Activated CD4-positive, alpha-beta memory T cell treated with anti-CD3 and anti-CD28 coated beads, Interleukin-2, amount 10 ng/mL, durations not matched to agents 7 days and 5 days (primary cell): ENCODE results near the gene SLC37A4. TPM values are rescaled to one million over a fixed set of nuclear protein-coding genes. Genes with fewer than 3 reads are reported as not detected.
"Not testable (repeated sequence)": the region's sequence is repeated elsewhere in the genome, so short reads cannot be mapped to it uniquely, and the experiment has no call there.

ENCODE experiments used
- CTCF ChIA-PET: fragments of 350-600 bp; sonication (Branson Sonifier 250); formaldehyde crosslinking; loops from one replicate; lab custom pipeline; 2021; ENCODE audit warnings: antibody characterized with exemption, inconsistent platforms; lab: Charles Lee
- POLR2A ChIA-PET: fragments of 350-600 bp; sonication (Branson Sonifier 250); formaldehyde crosslinking; loops from one replicate; lab custom pipeline; 2021; ENCODE audit warnings: antibody characterized with exemption; lab: Charles Lee
- DNase-seq: peaks from one replicate; pipeline ENCODE4 v3.0.0-alpha.2; 2020
- H3K27ac Mint-ChIP-seq: one replicate; pipeline ENCODE4 v1.8.0; 2021; ENCODE audit warnings: mild to moderate bottlenecking, mixed read lengths
- H3K27me3 Mint-ChIP-seq: one replicate; pipeline ENCODE4 v1.8.0; 2021; ENCODE audit warnings: mixed read lengths
- H3K36me3 Mint-ChIP-seq: one replicate; pipeline ENCODE4 v1.8.0; 2021; ENCODE audit warnings: low read depth, mixed read lengths
- H3K4me1 Mint-ChIP-seq: one replicate; pipeline ENCODE4 v1.8.0; 2021; ENCODE audit warnings: mixed read lengths
- H3K4me3 Mint-ChIP-seq: one replicate; pipeline ENCODE4 v1.8.0; 2021; ENCODE audit warnings: mild to moderate bottlenecking, mixed read lengths
- H3K9me3 Mint-ChIP-seq: one replicate; pipeline ENCODE4 v1.8.0; 2021; ENCODE audit warnings: mixed read lengths
- total RNA-seq, 2 experiments: library from RNA; stranded (reverse); gene quantifications; one replicate each; pipeline ENCODE4 v1.2.3, GENCODE V29; 2021

The SLC37A4 gene
- total RNA-seq, 2 experiments from 2014 or later, result 31.6 to 33.9 TPM

DNA sequence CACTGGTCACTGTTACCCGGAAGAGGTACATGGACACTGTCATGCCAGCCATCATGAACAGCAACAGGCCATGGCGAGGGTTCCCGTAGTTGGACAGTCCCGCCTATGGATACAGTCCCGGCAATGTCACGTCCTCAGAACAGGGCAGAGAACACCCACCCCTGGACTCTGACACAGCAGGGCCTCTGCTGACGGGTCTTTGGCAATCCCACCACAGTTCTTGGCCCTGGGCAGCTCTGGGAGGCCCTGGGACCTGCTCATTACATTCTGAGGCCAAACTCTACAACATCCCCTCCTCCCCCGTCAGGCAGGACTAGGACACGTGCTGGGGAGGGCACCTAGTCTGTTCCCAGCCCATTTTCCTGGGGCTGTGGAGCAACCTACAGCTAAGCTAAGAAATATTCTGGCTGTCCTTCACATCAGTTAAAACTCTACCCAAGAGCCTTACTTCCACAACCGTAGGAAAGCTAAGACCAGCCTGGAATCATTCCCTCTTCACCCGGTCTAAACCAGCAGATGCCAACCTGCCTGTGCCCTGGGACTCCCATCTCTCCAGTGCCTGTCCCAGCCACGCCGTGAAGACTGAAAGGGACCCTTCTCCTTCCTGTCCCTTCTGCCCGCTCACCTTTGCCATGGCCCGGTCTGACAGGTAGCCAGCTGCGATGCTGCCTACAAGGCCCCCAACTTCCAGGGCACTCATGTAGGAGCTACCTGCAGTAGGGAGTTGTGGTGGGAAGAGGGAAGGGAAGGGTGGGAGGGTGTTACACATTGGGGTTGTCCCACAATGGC is 4.5 kb downstream of the SLC37A4 start:
- H3K9me3 Mint-ChIP-seq, result no peaks in the 10 kb centered on the region
- H3K4me1 Mint-ChIP-seq, result peaks cover 59% of the 10 kb centered on the region
- POLR2A ChIA-PET, result interaction anchor here (1.6 to 5.9 kb wide), 2 partner anchors 8 to 29 kb away, joined by 9 to 115 read pairs; partner anchors contain the start of genes CENATAC, RPS25 and TRAPPC4
- no peaks in the 10 kb centered on the region for H3K27me3 Mint-ChIP-seq
- no peak for DNase-seq
- H3K36me3 Mint-ChIP-seq, result peaks cover 53% of the 10 kb centered on the region
- no peak overlapping the region for H3K27ac Mint-ChIP-seq
- CTCF ChIA-PET, result no interaction called here
- no peak overlapping the region for H3K4me3 Mint-ChIP-seq

DNA sequence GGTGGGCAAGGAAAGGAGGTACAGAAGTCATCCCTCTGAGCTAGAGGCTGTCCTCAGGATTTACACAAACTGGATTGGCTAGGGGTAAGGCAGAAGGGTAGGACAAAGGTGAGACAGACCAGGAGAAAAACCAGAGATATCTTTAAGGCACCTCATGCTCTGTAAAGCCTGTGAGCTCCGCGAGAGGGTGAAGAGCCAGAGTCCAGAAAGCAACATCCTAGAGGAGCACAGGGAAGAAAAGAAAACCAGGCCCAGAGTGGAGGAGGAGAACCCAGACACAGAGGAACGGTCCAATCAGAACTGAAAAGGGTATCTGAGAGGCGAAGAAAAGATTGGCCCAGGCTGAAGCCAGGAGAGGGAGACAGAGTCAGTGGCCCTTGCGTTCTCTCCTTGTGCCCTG is 5.1 kb downstream of the SLC37A4 start:
- no peak for DNase-seq
- Mint-ChIP-seq H3K4me1 (peaks cover 62% of the 10 kb centered on the region), H3K4me3 (no peak overlapping the region), H3K27me3 (no peaks in the 10 kb centered on the region), H3K36me3 (peaks cover 54% of the 10 kb centered on the region), H3K27ac (no peak overlapping the region), H3K9me3 (no peaks in the 10 kb centered on the region)
- ChIA-PET CTCF (no interaction called here), POLR2A (interaction anchor here (1.6 kb wide), 1 partner anchor 28 kb away, joined by 9 read pairs; the partner anchor contains the start of gene CENATAC)

DNA sequence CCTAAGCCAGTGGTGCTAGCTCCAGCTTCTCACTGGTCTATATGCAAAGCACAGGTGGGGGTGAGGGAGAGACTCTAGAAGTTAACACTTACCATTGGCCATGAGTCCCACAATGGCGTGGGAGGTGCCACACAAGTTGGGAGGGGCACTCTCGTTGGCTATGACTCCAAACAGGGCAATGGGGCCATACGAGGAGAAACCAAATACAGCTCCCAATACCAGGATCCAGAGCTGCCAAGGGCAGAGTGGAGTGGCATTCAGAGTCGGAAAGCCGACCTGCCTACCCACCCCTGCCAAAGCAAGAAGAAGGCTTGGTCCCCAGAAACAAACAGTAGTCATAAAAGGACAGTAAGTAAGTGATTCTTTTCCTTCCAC is 5.6 kb downstream of the SLC37A4 start:
- Mint-ChIP-seq H3K27me3 (no peaks in the 10 kb centered on the region), H3K27ac (no peak overlapping the region), H3K4me1 (peaks cover 67% of the 10 kb centered on the region), H3K36me3 (peaks cover 58% of the 10 kb centered on the region), H3K9me3 (no peaks in the 10 kb centered on the region), H3K4me3 (no peak overlapping the region)
- CTCF ChIA-PET, result interaction anchor here (0.7 kb wide), 1 partner anchor 13 kb away, joined by 3 read pairs; no protein-coding TSS in a partner anchor
- POLR2A ChIA-PET, result interaction anchor here (1.6 kb wide), 1 partner anchor 28 kb away, joined by 9 read pairs; the partner anchor contains the start of gene CENATAC
- no peak for DNase-seq

DNA sequence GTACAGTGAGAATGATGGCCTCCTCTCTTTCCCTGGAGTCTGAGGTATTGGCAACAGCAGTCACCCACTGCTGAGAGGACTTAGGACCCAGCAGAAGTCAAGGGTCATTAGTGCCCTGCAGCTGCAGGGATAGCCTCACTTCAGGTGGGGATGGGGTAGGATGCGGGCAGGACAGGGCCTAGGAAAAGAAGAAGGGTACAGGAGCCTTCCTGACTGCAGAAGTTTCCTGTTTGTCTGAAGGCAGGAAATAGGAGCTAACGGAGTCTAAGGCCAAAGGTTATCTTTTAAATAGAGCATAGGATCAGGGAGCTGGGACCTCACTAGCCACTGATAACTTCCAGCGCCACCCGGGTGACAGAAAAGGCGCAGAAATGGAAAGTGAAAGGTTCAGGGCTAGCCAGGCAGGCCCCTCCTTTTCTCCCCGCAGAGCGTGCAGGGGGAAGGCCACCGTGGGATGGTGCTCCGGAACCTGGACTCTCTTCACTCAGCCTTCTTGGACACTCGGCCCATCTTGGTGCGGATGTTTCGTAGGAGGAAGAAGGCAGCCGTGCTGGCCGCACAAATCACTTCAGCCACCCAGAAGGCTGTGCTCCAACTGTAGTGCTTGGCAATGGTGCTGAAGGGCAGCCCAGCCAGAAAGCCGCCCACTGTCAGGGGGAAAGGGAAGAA is 6.1 kb downstream of the SLC37A4 start:
- H3K9me3 Mint-ChIP-seq, result no peaks in the 10 kb centered on the region
- CTCF ChIA-PET, result interaction anchor here (0.7 to 0.8 kb wide), 2 partner anchors 13 to 35 kb away, joined by 3 read pairs; no protein-coding TSS in a partner anchor
- H3K4me1 Mint-ChIP-seq, result peaks cover 68% of the 10 kb centered on the region
- H3K36me3 Mint-ChIP-seq, result peaks cover 62% of the 10 kb centered on the region
- no peak for DNase-seq
- H3K27me3 Mint-ChIP-seq, result no peaks in the 10 kb centered on the region
- POLR2A ChIA-PET, result interaction anchor here (0.8 to 1.6 kb wide), 3 partner anchors 11 to 235 kb away, joined by 3 to 9 read pairs (median 4); partner anchors contain the start of gene CENATAC
- H3K4me3 Mint-ChIP-seq, result no peak overlapping the region
- H3K27ac Mint-ChIP-seq, result peak overlapping the region; percentile 47

DNA sequence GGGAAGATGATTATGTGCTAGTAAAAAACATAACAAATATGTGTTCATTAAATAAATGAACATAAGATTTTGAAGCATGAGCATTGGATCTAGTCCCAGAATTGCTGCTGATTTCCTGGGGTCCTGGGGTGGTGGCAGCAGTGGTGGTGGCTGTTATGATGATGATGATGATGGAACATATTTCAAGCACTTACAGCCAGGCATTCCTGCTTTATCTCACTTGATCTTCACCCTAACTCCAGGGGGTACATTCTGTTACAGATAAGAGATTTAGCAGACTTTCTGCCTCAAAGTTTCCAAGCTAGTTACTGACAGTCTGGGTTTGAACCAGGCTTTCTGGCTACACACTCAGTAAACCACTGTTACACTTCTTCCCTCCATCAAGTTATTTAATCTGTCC is 6.9 kb downstream of the SLC37A4 start:
- no peak for DNase-seq
- peaks cover 61% of the 10 kb centered on the region for H3K4me1 Mint-ChIP-seq
- no peak overlapping the region for H3K4me3 Mint-ChIP-seq
- H3K27ac Mint-ChIP-seq, result peak overlapping the region; percentile 47
- POLR2A ChIA-PET, result interaction anchor here (0.8 to 1.4 kb wide), 3 partner anchors 10 to 234 kb away, joined by 3 to 4 read pairs (median 4); partner anchors contain the start of gene HYOU1
- peaks cover 62% of the 10 kb centered on the region for H3K36me3 Mint-ChIP-seq
- no peaks in the 10 kb centered on the region for H3K9me3 Mint-ChIP-seq
- no peaks in the 10 kb centered on the region for H3K27me3 Mint-ChIP-seq
- CTCF ChIA-PET, result interaction anchor here (0.8 kb wide), 1 partner anchor 34 kb away, joined by 3 read pairs; no protein-coding TSS in a partner anchor

DNA sequence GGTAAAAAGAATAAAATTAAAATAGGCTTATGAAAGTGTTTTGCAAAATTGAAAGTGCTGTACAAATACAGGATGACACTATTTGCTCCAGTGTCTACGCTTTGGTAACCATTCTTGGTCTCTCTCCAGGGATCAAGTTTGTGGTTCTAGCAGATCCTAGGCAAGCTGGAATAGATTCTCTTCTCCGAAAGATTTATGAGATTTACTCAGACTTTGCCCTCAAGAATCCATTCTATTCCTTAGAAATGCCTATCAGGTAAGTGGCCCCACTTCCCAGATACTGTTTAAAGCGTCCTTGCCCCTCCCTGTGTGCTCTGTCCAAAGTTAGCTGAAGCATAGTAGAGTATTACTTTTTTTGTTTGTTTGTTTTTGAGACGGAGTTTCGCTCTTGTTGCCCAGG is 9.0 kb downstream of the SLC37A4 start:
- ChIA-PET CTCF (interaction anchor here (0.5 to 3.1 kb wide), 2 partner anchors 9 to 170 kb away, joined by 3 to 12 read pairs; partner anchors contain the start of gene SLC37A4), POLR2A (interaction anchor here (1.7 kb wide), 1 partner anchor 9 kb away, joined by 7 read pairs; the partner anchor contains the start of gene SLC37A4)
- Mint-ChIP-seq H3K36me3 (peaks cover 72% of the 10 kb centered on the region), H3K27me3 (no peaks in the 10 kb centered on the region), H3K4me3 (no peak overlapping the region), H3K9me3 (no peaks in the 10 kb centered on the region), H3K27ac (peak overlapping the region; percentile 53), H3K4me1 (peaks cover 56% of the 10 kb centered on the region)
- DNase-seq, result no peak

DNA sequence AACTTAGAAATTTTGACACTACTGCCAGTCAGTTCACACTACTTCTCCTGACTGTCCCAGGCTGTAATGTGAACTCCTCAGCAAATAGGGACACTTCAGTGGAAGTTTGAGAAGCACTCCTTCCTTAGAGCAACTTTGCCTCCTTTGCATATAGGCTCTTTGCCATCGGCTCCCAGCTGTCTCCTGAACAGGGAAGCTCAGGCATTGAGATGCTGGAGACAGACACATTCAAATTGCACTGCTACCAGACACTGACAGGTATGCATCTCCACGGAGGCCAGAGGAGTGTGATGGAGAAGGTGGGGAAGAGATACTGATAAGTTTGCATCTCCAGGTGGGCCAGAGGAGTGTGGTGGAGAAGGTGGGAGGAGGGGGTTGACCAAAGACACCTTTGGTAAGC is 10.7 kb downstream of the SLC37A4 start:
- DNase-seq, result no peak
- peaks cover 64% of the 10 kb centered on the region for H3K4me1 Mint-ChIP-seq
- peaks cover 79% of the 10 kb centered on the region for H3K36me3 Mint-ChIP-seq
- H3K4me3 Mint-ChIP-seq, result peak overlapping the region; percentile 90
- peak overlapping the region; percentile 100 for H3K27ac Mint-ChIP-seq
- ChIA-PET CTCF (interaction anchor here (1.3 to 3.2 kb wide), 6 partner anchors 11 to 318 kb away, joined by 3 to 29 read pairs (median 6); partner anchors contain the start of genes CENATAC, HYOU1 and SLC37A4), POLR2A (interaction anchor here (1.6 to 12.8 kb wide), 10 partner anchors 9 to 87 kb away, joined by 4 to 150 read pairs (median 24); partner anchors contain the start of genes C2CD2L, CENATAC, DPAGT1 and HYOU1)
- H3K27me3 Mint-ChIP-seq, result no peaks in the 10 kb centered on the region
- no peaks in the 10 kb centered on the region for H3K9me3 Mint-ChIP-seq

DNA sequence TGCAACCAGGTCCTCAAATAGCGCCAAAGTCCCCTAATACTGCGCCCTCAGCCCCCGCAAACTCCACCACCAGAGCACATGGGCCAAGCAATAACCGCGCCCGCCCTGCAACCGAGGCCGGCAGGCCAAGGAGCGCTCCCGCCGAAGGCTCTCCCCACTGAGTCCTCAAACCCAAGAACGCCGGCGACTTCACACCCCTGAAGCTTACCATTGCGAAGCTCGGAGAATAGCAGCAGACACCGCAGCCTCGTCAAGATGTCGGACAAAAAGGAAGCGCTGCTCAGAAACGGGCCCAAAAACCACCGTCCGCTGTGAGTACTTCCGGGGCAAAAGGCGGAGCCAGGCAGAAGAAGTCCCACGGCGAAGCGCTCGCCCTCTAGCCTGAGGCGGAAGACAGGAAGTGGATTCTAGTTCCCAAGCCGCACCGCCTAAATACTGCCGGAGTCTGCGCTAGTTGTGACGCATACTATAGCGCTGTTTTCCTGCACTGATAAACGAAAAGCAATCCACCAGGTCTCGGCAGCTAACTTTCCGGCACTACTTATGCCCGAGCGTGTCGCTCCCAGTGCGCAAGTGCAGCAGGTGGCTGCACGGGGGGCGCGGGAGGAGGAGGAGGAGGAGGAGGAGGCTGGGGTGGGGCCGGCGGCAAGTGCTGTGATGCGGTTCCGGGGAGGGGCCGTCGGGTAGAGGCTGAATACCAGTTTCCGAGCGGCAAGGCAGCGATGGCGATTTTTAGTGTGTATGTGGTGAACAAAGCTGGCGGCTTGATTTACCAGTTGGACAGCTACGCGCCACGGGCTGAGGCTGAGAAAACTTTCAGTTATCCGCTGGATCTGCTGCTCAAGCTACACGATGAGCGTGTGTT is 12.4 kb downstream of the SLC37A4 start, which contains the start of the genes RPS25 and TRAPPC4:
RPS25 (minus strand) TSS at position 270 of the 865 bp plus-strand sequence; CDS start at position 211, 59 bp downstream.
TRAPPC4 (plus strand) TSS at position 693 of the 865 bp plus-strand sequence; CDS start at position 723, 30 bp downstream.
- POLR2A ChIA-PET, result interaction anchor here (0.8 to 12.8 kb wide), 27 partner anchors 11 to 446 kb away, joined by 3 to 150 read pairs (median 4); partner anchors contain the start of genes ARCN1, C2CD2L, CENATAC and DDX6
- CTCF ChIA-PET, result interaction anchor here (1.1 to 3.2 kb wide), 7 partner anchors 12 to 320 kb away, joined by 3 to 29 read pairs (median 7); partner anchors contain the start of genes CENATAC, HYOU1, SLC37A4 and VPS11
- peaks cover 56% of the 10 kb centered on the region for H3K4me1 Mint-ChIP-seq

DNA sequence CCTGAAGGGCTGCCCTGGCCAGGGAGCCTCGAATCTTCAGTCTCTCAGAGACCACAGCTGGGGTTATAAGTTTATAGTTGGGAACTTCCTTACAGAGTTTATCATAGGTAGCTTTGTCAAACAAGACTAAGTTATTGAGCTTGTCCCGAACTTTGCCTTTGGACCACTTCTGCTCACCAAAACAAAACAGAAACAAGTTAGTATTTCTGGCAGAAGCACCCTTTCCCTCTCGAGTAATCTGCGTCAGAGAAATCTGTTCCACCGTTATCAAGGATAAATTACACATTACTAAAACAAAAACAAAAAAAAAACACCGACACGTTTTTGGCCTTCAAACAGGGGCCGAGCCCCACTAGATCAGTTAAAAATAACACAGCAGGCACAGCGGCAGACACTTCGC is 13.3 kb downstream of the SLC37A4 start:
- H3K27me3 Mint-ChIP-seq, DNase-seq, H3K9me3 Mint-ChIP-seq: not testable (repeated sequence)
- Mint-ChIP-seq H3K4me3 (peak overlapping the region; percentile 90), H3K27ac (peak overlapping the region; percentile 100), H3K36me3 (peaks cover 79% of the 10 kb centered on the region), H3K4me1 (peaks cover 57% of the 10 kb centered on the region)
- POLR2A ChIA-PET, result interaction anchor here (1.0 to 12.8 kb wide), 7 partner anchors 12 to 226 kb away, joined by 3 to 150 read pairs (median 26); partner anchors contain the start of genes CENATAC, SLC37A4 and VPS11
- CTCF ChIA-PET, result interaction anchor here (0.9 to 3.2 kb wide), 2 partner anchors 14 to 38 kb away, joined by 4 to 21 read pairs; partner anchors contain the start of gene HYOU1

More for the DNA sequence above, 12.4 kb downstream of the SLC37A4 start, which contains the start of the genes RPS25 and TRAPPC4:
- no peaks in the 10 kb centered on the region for H3K27me3 Mint-ChIP-seq
- H3K36me3 Mint-ChIP-seq, result peaks cover 78% of the 10 kb centered on the region
- DNase-seq, result peak; percentile 96
- no peaks in the 10 kb centered on the region for H3K9me3 Mint-ChIP-seq
- peak within 1 kb of the TSS; percentile 100 for H3K27ac Mint-ChIP-seq
- H3K4me3 Mint-ChIP-seq, result peak within 1 kb of the TSS; percentile 90

DNA sequence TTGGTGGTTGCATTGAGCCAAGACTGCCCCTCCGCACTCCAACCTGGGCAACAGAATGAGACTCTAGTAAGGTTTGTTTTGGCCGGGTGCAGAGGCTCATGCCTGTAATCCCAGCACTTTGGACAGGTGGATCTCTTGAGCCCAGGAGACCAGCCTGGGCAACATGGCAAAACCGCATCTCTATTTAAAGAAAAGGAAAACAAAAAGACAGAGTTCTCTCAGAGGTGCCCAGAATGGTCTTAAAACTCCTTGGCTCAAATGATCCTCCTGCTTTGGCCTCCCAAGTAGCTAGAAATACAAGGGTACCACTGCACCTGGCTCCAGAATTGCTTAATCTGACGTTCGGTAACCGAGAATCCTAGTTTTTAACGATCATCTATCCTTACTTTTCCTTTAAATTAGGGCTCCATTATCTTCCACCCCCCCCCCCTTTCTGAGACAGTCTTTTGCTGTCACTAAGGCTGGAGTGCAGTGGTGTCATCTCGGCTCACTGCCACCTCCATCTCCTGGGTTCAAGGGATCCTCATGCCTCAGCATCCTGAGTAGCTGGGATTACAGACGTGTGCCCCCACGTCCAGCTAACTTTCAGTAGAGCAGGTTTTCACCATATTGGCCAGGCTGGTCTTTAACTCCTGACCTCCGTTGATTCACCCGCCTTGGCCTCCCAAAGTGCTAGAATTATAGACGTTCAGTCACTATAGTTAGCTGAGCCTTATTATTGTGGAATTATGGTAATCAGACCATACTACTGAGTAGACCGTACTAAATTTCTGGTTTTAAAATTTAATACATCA is 14.3 kb downstream of the SLC37A4 start:
- Mint-ChIP-seq H3K9me3 (no peaks in the 10 kb centered on the region), H3K4me1 (peaks cover 52% of the 10 kb centered on the region), H3K27ac (no peak overlapping the region), H3K36me3 (peaks cover 77% of the 10 kb centered on the region), H3K4me3 (peak overlapping the region; percentile 90), H3K27me3 (no peaks in the 10 kb centered on the region)
- DNase-seq, result no peak
- ChIA-PET POLR2A (interaction anchor here (0.9 to 12.8 kb wide), 6 partner anchors 13 to 225 kb away, joined by 3 to 150 read pairs (median 4); partner anchors contain the start of genes CENATAC and SLC37A4), CTCF (interaction anchor here (0.9 kb wide), 1 partner anchor 15 kb away, joined by 4 read pairs; no protein-coding TSS in a partner anchor)
